HepG2 (cell line): ENCODE data around the gene CRAT. TPM values are rescaled to one million over a fixed set of nuclear protein-coding genes. Genes with fewer than 3 reads are reported as not detected.

Source experiments
- ATAC-seq: fragments of 200-7000 bp; cut with Tn5 transposase; 3 replicates; pipeline ENCODE4 v1.9.1; 2020; ENCODE audit warnings: mild to moderate bottlenecking, moderate library complexity
- BruUV-seq: library from RNA; stranded (reverse); fragments of 400-500 nt; replicated peaks from 2 replicates; lab custom pipeline; 2021; lab: Mats Ljungman, UMichigan
- CTCF ChIA-PET: fragments of 300-600 bp; formaldehyde crosslinking; extraction: SDS; loops from one replicate; lab custom pipeline; 2021; ENCODE audit warnings: low total read pairs, inconsistent platforms, low intra/inter-chr PET ratio; lab: Yijun Ruan, JAX
- POLR2A ChIA-PET: fragments of 350-600 bp; sonication (Branson Sonifier 250); formaldehyde crosslinking; loops from one replicate; lab custom pipeline; 2020; ENCODE audit warnings: antibody characterized with exemption, inconsistent platforms; lab: Yijun Ruan, JAX
- DNase-seq: peaks from one replicate; pipeline ENCODE4 v3.0.0-alpha.2; 2015; ENCODE audit warnings: low spot score
- FAIRE-seq: peaks from 3 replicates; lab custom pipeline; 2011; peaks lifted over from hg19 to GRCh38; lab: Jason Lieb, UNC
- H2AFZ ChIP-seq: one replicate; pipeline ENCODE4 v1.6.1; 2011; ENCODE audit warnings: low read length, inconsistent platforms
- H3K27ac ChIP-seq: fragments of 300-600 bp; 3 replicates; pipeline ENCODE4 v1.8.0; 2011; ENCODE audit warnings: mixed run types, mild to moderate bottlenecking, mixed read lengths, low read length, inconsistent platforms; ENCODE audit not compliant: insufficient read depth; ENCODE audit errors: extremely low read length
- H3K27me3 ChIP-seq, 2 experiments: fragments of 200-600 bp in 1 of 2; 2 replicates in 1 of 2; 3 replicates in 1 of 2; pipeline versions ENCODE4 v1.6.0 to v1.8.0; 2011; ENCODE audit warnings: low read length in 2 of 2, mild to moderate bottlenecking in 2 of 2, moderate library complexity in 2 of 2, inconsistent platforms in 1 of 2; ENCODE audit not compliant: insufficient read depth in 2 of 2, control insufficient read depth in 1 of 2
- H3K36me3 ChIP-seq, 2 experiments: fragments of 200-600 bp in 1 of 2; replicated peaks in 1 of 2; 2 replicates in 1 of 2; 3 replicates in 1 of 2; pipeline versions ENCODE4 v1.5.1 to v1.8.0; 2011; ENCODE audit warnings: low read length in 2 of 2, inconsistent platforms in 1 of 2; ENCODE audit not compliant: insufficient read depth in 2 of 2, control insufficient read depth in 1 of 2
- H3K4me1 ChIP-seq: 2 replicates; pipeline ENCODE4 v1.5.1; 2012; ENCODE audit warnings: low read length, inconsistent platforms; ENCODE audit not compliant: insufficient read depth
- H3K4me2 ChIP-seq: 2 replicates; pipeline ENCODE4 v1.6.0; 2011; ENCODE audit warnings: low read depth, low read length, inconsistent platforms
- H3K4me3 ChIP-seq, 3 experiments: fragments of 200-600 bp in 1 of 3; sonication (generic), shearing (Covaris generic) in 1 of 3; replicated peaks in 1 of 3; 2 replicates each; pipeline ENCODE4 v1.5.1; 2011 to 2016; ENCODE audit warnings: low read length in 3 of 3, inconsistent platforms in 2 of 3, low read depth in 2 of 3, mild to moderate bottlenecking in 2 of 3, control low read depth in 1 of 3, mixed read lengths in 1 of 3; ENCODE audit not compliant: insufficient read depth in 1 of 3
- H3K79me2 ChIP-seq: one replicate; pipeline ENCODE4 v1.6.1; 2011; ENCODE audit warnings: low read length, inconsistent platforms; ENCODE audit not compliant: insufficient read depth
- H3K9ac ChIP-seq: 2 replicates; pipeline ENCODE4 v1.6.0; 2011; ENCODE audit warnings: mild to moderate bottlenecking, low read depth, low read length, inconsistent platforms; ENCODE audit not compliant: insufficient read depth
- H3K9me3 ChIP-seq: 2 replicates; pipeline ENCODE4 v1.5.1; 2012; ENCODE audit warnings: mild to moderate bottlenecking, low read length
- H4K20me1 ChIP-seq: 2 replicates; pipeline ENCODE4 v1.6.0; 2011; ENCODE audit warnings: inconsistent platforms, mild to moderate bottlenecking, low read length, moderate library complexity; ENCODE audit not compliant: insufficient read depth
- ASH2L ChIP-seq: fragments of 300-600, 200-600 bp; sonication (generic); IDR thresholded peaks from 2 replicates; pipeline ENCODE4 v1.7.0; 2017; ENCODE audit warnings: low read depth, mild to moderate bottlenecking, moderate library complexity, mixed read lengths, low read length; ENCODE audit not compliant: insufficient read length
- IRX3 ChIP-seq: sonication (generic); formaldehyde crosslinking; IDR thresholded peaks from 2 replicates; pipeline ENCODE4 v1.8.1; 2023; ENCODE audit warnings: mild to moderate bottlenecking, low read depth, missing genetic modification reagents, borderline replicate concordance
- TOPORS ChIP-seq: sonication (generic); formaldehyde crosslinking; IDR thresholded peaks from 2 replicates; pipeline ENCODE4 v1.8.0; 2023; ENCODE audit warnings: mild to moderate bottlenecking, missing genetic modification reagents
- ZNF101 ChIP-seq: sonication (generic); formaldehyde crosslinking; IDR thresholded peaks from 2 replicates; pipeline ENCODE4 v1.4.0; 2020; ENCODE audit warnings: mild to moderate bottlenecking, low read depth, missing genetic modification reagents, borderline replicate concordance
- ZNF501 ChIP-seq: sonication (generic); formaldehyde crosslinking; IDR thresholded peaks from 2 replicates; pipeline ENCODE4 v1.5.1; 2020; ENCODE audit warnings: mild to moderate bottlenecking, moderate library complexity, missing genetic modification reagents
- ZNF557 ChIP-seq: sonication (generic); formaldehyde crosslinking; IDR thresholded peaks from 2 replicates; pipeline ENCODE4 v1.4.0; 2020; ENCODE audit warnings: missing genetic modification reagents
- ZNF747 ChIP-seq: sonication (generic); formaldehyde crosslinking; IDR thresholded peaks from 2 replicates; pipeline ENCODE4 v1.8.1; 2023; ENCODE audit warnings: missing genetic modification reagents, mild to moderate bottlenecking, borderline replicate concordance
- ZNF780A ChIP-seq: sonication (generic); formaldehyde crosslinking; IDR thresholded peaks from 2 replicates; pipeline ENCODE4 v1.8.0; 2022; ENCODE audit warnings: mild to moderate bottlenecking, missing genetic modification reagents, moderate library complexity
- WGBS: methylation state at CpG from one replicate; pipeline ENCODE4 v1.1.6; 2017; ENCODE audit warnings: low lambda C conversion rate; 5-methylcytosine and 5-hydroxymethylcytosine counted together
- in situ Hi-C: cut with HindIII; loops from 2 replicates; pipeline ENCODE4 v1.10.0; 2017; ENCODE audit warnings: low pct_unique_long_range_greater_than_20kb; ENCODE audit not compliant: extremely low pct_ligation_motif_present
- intact Hi-C: fragments of 100-400 bp; cut with micrococcal nuclease; formaldehyde crosslinking; loops from one replicate; pipeline ENCODE4 v1.10.0; 2022; ENCODE audit not compliant: unreplicated experiment
- polyA plus RNA-seq, 8 experiments: library from polyadenylated mRNA; depleted of rRNA in 3 of 8; stranded (reverse) in 7 of 8; unstranded in 1 of 8; fragments of >200 nt; fragmentation: Illumina TruSeq in 4 of 8; extraction: Trizol in 4 of 8; gene quantifications; 2 replicates each; pipeline versions ENCODE4 v1.2.1 to v1.2.3, GENCODE V29; 2011 to 2016; ENCODE audit warnings: low read depth in 4 of 8, missing spikeins in 1 of 8, mixed read lengths in 1 of 8; ENCODE audit not compliant: insufficient read depth in 1 of 8
- total RNA-seq, 5 experiments: library from RNA; depleted of rRNA; stranded (reverse); fragments of >200 nt; fragmentation: Illumina TruSeq; extraction: Trizol; gene quantifications; 2 replicates each; pipeline ENCODE4 v1.2.3, GENCODE V29; 2016; ENCODE audit warnings: low read depth in 1 of 5
- TF ChIP-seq, protein P1 (sequence below): sonication (generic); formaldehyde crosslinking; conservative IDR thresholded peaks from 2 replicates; pipeline ENCODE4 v1.8.0; 2022; ENCODE audit warnings: mild to moderate bottlenecking, moderate library complexity, missing genetic modification reagents
- TF ChIP-seq, protein P2 (sequence below): sonication (generic); formaldehyde crosslinking; IDR thresholded peaks from 2 replicates; pipeline ENCODE4 v1.4.0; 2020; ENCODE audit warnings: missing genetic modification reagents, borderline replicate concordance
- TF ChIP-seq, protein P3 (sequence below): sonication (generic); formaldehyde crosslinking; IDR thresholded peaks from 2 replicates; pipeline ENCODE4 v1.5.1; 2020; ENCODE audit warnings: missing genetic modification reagents, mild to moderate bottlenecking, borderline replicate concordance
- TF ChIP-seq, protein P4 (sequence below): IDR thresholded peaks from 2 replicates; pipeline ENCODE4 v1.6.1; 2016; ENCODE audit warnings: missing compliant biosample characterization, missing genetic modification reagents, borderline replicate concordance

The CRAT gene
- total and polyA plus RNA-seq, 2 of the 13 experiments (the other 11 are each of a cell fraction or from before 2014, with no cell fraction given), result 26.1 to 26.6 TPM

DNA sequence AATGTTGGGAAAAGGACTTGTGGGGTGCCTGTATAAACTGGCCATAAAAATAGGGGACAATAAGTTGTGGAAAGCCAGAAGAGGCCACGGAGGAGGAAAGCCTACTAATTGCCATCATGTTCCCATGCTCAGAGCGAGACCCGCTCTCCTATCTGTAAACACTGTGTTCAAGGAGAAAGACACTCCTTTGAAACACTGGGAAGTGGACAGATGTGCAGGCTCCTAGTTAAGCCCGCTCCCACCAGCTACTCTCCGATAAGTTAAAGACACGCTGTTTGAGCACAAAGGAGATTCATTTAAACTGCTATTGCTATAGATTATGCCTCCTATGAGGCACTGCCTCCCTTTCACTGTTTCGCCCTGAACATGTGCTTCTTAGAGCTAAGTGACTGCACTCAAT is 9.3 kb downstream of the CRAT start:
- Histone ChIP-seq H2AFZ (no peak overlapping the region), H3K4me3 (no peak overlapping the region), H3K4me2 (no peak overlapping the region), H3K79me2 (no peaks in the 10 kb centered on the region), H3K27me3 (no peaks in the 10 kb centered on the region), H3K27ac (no peak overlapping the region), H3K9ac (no peak overlapping the region), H4K20me1 (0 out of 2 replicates have a peak, but pooled peaks cover 3% of the 10 kb centered on the region), H3K9me3 (no peaks in the 10 kb centered on the region), H3K4me1 (no peaks in the 10 kb centered on the region), H3K36me3 (peaks cover 0 to 3% of the 10 kb centered on the region in 2 experiments; a peak in 3 of 5 replicates)
- BruUV-seq, result no TSS peak
- in situ Hi-C loops, result no loop called here
- 97% methylated on average over 7 of the region's 7 CpGs for WGBS
- DNase-seq, result no peak
- intact Hi-C loops, result no loop called here
- ATAC-seq, result no peak
- FAIRE-seq, result no peak
- TF ChIP-seq ZNF780A (no peak), ZNF747 (CRISPR knock-in tag) (no peak), IRX3 (no peak), ZNF501 (no peak), ZNF557 (no peak), ASH2L (no peak), TOPORS (no peak), ZNF101 (CRISPR knock-in tag) (no peak)
- TF ChIP-seq, protein P1, sequence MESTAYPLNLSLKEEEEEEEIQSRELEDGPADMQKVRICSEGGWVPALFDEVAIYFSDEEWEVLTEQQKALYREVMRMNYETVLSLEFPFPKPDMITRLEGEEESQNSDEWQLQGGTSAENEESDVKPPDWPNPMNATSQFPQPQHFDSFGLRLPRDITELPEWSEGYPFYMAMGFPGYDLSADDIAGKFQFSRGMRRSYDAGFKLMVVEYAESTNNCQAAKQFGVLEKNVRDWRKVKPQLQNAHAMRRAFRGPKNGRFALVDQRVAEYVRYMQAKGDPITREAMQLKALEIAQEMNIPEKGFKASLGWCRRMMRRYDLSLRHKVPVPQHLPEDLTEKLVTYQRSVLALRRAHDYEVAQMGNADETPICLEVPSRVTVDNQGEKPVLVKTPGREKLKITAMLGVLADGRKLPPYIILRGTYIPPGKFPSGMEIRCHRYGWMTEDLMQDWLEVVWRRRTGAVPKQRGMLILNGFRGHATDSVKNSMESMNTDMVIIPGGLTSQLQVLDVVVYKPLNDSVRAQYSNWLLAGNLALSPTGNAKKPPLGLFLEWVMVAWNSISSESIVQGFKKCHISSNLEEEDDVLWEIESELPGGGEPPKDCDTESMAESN (CRISPR knock-in tag), result no peak
- TF ChIP-seq, protein P2, sequence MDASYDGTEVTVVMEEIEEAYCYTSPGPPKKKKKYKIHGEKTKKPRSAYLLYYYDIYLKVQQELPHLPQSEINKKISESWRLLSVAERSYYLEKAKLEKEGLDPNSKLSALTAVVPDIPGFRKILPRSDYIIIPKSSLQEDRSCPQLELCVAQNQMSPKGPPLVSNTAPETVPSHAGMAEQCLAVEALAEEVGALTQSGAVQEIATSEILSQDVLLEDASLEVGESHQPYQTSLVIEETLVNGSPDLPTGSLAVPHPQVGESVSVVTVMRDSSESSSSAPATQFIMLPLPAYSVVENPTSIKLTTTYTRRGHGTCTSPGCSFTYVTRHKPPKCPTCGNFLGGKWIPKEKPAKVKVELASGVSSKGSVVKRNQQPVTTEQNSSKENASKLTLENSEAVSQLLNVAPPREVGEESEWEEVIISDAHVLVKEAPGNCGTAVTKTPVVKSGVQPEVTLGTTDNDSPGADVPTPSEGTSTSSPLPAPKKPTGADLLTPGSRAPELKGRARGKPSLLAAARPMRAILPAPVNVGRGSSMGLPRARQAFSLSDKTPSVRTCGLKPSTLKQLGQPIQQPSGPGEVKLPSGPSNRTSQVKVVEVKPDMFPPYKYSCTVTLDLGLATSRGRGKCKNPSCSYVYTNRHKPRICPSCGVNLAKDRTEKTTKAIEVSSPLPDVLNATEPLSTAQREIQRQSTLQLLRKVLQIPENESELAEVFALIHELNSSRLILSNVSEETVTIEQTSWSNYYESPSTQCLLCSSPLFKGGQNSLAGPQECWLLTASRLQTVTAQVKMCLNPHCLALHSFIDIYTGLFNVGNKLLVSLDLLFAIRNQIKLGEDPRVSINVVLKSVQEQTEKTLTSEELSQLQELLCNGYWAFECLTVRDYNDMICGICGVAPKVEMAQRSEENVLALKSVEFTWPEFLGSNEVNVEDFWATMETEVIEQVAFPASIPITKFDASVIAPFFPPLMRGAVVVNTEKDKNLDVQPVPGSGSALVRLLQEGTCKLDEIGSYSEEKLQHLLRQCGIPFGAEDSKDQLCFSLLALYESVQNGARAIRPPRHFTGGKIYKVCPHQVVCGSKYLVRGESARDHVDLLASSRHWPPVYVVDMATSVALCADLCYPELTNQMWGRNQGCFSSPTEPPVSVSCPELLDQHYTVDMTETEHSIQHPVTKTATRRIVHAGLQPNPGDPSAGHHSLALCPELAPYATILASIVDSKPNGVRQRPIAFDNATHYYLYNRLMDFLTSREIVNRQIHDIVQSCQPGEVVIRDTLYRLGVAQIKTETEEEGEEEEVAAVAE (CRISPR knock-in tag), result no peak
- TF ChIP-seq, protein P3, sequence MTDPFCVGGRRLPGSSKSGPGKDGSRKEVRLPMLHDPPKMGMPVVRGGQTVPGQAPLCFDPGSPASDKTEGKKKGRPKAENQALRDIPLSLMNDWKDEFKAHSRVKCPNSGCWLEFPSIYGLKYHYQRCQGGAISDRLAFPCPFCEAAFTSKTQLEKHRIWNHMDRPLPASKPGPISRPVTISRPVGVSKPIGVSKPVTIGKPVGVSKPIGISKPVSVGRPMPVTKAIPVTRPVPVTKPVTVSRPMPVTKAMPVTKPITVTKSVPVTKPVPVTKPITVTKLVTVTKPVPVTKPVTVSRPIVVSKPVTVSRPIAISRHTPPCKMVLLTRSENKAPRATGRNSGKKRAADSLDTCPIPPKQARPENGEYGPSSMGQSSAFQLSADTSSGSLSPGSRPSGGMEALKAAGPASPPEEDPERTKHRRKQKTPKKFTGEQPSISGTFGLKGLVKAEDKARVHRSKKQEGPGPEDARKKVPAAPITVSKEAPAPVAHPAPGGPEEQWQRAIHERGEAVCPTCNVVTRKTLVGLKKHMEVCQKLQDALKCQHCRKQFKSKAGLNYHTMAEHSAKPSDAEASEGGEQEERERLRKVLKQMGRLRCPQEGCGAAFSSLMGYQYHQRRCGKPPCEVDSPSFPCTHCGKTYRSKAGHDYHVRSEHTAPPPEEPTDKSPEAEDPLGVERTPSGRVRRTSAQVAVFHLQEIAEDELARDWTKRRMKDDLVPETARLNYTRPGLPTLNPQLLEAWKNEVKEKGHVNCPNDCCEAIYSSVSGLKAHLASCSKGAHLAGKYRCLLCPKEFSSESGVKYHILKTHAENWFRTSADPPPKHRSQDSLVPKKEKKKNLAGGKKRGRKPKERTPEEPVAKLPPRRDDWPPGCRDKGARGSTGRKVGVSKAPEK (CRISPR knock-in tag), result no peak
- TF ChIP-seq, protein P4, sequence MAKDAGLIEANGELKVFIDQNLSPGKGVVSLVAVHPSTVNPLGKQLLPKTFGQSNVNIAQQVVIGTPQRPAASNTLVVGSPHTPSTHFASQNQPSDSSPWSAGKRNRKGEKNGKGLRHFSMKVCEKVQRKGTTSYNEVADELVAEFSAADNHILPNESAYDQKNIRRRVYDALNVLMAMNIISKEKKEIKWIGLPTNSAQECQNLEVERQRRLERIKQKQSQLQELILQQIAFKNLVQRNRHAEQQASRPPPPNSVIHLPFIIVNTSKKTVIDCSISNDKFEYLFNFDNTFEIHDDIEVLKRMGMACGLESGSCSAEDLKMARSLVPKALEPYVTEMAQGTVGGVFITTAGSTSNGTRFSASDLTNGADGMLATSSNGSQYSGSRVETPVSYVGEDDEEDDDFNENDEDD (CRISPR knock-in tag), result no peak
- CTCF ChIA-PET, result no interaction called here
- POLR2A ChIA-PET, result no interaction called here
